GM10248 (cell line): Measurements from ENCODE around the gene GNAT2.

Experiments used
- CTCF ChIA-PET: fragments of 300-600 bp; sonication (Branson Sonifier 250); formaldehyde crosslinking; extraction: SDS; loops from one replicate; lab custom pipeline; 2021; ENCODE audit warnings: antibody characterized with exemption; lab: Yijun Ruan, JAX
- POLR2A ChIA-PET: fragments of 350-650 bp; sonication (Branson Sonifier 250); formaldehyde crosslinking; extraction: SDS; loops from one replicate; lab custom pipeline; 2020; ENCODE audit warnings: antibody characterized with exemption; lab: Yijun Ruan, JAX
- DNase-seq: peaks from one replicate; pipeline ENCODE4 v3.0.0; 2012; ENCODE audit errors: extremely low spot score
- TF ChIP-seq, protein P1 (sequence below): IDR thresholded peaks from 2 replicates; pipeline ENCODE4 v1.5.1; 2012; ENCODE audit warnings: mild to moderate bottlenecking, low read depth; ENCODE audit errors: extremely low read depth, missing control alignments, control extremely low read depth

GNAT2 gene

DNA sequence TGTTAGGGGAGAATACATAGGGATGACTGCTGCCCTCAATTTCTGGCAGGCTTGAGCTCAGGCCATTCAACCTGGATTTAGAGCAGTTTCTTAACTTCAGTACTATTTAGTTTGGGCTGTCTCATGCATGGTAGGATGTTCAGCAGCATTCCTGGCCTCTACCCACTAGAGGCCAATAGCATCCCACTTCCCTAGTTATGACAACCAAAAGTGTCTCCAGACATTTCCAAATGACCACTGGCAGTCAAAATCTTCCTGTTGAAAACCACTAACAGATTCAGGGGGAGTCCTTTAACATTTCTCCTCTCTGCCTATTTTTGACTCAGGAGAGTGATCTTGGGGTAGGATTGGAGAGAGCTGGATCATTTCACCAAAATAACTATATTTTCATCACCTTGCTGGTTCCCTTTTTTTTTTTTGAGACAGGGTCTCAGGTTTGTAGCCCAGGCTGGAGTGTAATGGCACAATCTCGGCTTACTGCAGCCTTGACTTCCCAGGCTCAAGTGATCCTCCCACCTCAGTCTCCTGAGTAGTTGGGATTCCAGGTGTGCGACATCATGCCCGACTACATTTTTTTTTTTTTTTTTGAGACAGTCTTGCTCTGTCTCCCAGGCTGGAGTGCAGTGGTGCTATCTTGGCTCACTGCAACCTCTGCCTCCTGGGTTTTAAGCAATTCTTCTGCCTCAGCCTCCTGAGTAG lies 8.7 kb downstream of the GNAT2 start:
- DNase-seq, result no peak
- ChIA-PET CTCF (interaction anchor here (2.4 to 4.1 kb wide), 3 partner anchors 29 to 65 kb away, joined by 5 to 32 read pairs (median 7); no protein-coding TSS in a partner anchor), POLR2A (no interaction called here)
- TF ChIP-seq, protein P1, sequence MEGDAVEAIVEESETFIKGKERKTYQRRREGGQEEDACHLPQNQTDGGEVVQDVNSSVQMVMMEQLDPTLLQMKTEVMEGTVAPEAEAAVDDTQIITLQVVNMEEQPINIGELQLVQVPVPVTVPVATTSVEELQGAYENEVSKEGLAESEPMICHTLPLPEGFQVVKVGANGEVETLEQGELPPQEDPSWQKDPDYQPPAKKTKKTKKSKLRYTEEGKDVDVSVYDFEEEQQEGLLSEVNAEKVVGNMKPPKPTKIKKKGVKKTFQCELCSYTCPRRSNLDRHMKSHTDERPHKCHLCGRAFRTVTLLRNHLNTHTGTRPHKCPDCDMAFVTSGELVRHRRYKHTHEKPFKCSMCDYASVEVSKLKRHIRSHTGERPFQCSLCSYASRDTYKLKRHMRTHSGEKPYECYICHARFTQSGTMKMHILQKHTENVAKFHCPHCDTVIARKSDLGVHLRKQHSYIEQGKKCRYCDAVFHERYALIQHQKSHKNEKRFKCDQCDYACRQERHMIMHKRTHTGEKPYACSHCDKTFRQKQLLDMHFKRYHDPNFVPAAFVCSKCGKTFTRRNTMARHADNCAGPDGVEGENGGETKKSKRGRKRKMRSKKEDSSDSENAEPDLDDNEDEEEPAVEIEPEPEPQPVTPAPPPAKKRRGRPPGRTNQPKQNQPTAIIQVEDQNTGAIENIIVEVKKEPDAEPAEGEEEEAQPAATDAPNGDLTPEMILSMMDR, result no peak

DNA sequence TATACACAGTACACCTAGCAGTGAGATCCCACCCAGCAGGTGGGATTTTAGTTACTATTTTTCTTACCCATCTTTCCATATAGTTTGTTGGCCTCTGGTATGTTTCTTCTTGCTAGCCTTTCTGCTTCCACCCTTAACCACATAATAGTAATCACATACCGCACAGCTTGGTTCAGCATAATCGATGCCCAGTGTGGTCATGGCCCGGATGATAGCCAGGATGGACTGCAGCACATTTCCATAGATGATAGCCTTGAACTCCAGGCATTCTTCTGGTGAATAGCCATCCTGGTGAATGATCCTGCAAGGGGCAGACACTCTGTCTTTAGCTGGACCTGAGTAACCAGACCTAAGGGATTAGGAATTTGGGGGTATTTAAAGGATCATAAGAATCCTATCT lies 9.5 kb downstream of the GNAT2 start:
- TF ChIP-seq, protein P1, result no peak
- CTCF ChIA-PET, result interaction anchor here (1.7 to 2.6 kb wide), 4 partner anchors 10 to 77 kb away, joined by 4 to 10 read pairs (median 6); partner anchors contain the start of genes AMPD2 and GNAT2
- no peak for DNase-seq
- POLR2A ChIA-PET, result no interaction called here

DNA sequence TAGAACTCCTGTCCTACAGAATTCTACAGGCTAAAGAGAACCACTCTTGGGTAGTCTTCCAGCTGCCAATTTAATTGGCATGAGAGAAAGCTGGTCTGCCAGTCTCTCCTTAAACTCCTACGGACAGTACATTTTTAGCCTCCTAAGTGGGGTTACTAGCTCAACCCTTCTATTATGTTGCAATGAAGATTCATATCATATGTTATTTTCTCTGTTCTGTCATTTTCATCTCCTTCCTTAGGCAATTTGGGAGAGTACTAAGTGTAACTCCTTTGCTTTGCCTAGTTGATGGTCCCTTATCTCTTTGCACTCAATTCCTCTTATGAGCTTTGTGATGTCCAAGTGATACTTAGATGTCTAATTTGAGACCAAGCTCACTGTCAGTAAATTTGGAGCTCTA lies 14.0 kb downstream of the GNAT2 start:
- POLR2A ChIA-PET, result no interaction called here
- CTCF ChIA-PET, result interaction anchor here (0.8 to 2.7 kb wide), 10 partner anchors 8 to 185 kb away, joined by 3 to 12 read pairs (median 4); no protein-coding TSS in a partner anchor
- DNase-seq, result no peak
- TF ChIP-seq, protein P1, result no peak

DNA sequence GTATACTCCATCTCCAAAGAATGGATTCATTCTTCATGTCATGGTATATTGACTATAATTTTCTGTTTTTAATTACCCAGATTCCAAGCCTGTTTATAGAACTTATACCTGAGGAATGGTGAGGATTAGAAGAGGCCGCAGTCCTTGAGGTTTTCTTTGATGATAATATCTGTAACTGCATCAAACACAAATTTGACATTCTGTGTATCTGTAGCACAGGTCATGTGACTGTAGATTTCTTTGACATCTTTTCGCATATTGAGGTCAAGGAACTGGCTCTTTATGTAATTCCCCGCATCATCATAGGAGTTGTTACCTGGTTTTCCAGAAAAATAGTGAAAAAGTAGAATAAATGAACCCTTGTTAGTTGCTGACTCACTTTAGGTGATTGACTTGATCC lies 16.2 kb downstream of the GNAT2 start:
- ChIA-PET POLR2A (no interaction called here), CTCF (interaction anchor here (2.4 kb wide), 1 partner anchor 12 kb away, joined by 9 read pairs; no protein-coding TSS in a partner anchor)
- TF ChIP-seq, protein P1, result no peak
- no peak for DNase-seq

DNA sequence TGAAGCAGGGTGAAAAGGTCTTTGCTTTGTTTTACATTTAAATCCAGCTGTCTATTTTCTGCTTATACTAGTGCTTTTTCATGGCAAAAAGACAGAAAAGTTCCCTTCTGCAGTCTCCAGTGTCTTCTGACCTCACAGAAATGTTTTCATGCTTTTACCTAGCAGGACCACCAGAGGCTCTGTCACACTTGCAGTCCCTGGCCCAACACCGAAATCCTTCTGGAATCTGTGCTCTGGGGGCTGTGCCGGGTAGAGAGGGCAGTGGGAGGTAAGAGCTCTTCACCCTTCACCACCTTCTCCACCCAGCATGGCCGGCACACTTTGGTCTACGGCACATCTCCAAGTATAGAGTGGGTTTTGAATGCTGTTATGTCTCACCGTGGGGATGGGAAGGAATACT lies 20.8 kb downstream of the GNAT2 start:
- ChIA-PET POLR2A (no interaction called here), CTCF (interaction anchor here (4.2 kb wide), 1 partner anchor 41 kb away, joined by 24 read pairs; no protein-coding TSS in a partner anchor)
- no peak for DNase-seq
- TF ChIP-seq, protein P1, result no peak

DNA sequence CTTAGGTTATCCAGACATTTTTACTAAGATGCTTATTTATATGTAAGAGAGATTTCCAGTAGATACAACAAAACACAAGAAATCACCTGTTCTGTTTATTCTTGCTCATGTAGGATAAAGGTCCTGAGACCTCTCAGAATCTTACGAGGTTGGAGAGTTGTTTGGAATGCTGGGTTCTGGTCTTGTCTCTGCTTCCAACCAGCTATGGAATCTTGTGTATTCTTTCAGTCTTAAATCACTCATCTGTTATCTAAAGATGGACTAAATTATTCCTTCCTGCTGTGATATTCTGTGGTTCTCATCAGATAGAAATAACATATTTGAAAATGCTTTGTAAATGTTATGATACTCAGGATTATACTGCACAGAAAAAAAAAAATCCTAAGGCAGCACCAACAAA lies 21.3 kb downstream of the GNAT2 start:
- TF ChIP-seq, protein P1, result no peak

More for the DNA sequence above, 21.3 kb downstream of the GNAT2 start:
- ChIA-PET POLR2A (no interaction called here), CTCF (interaction anchor here (0.7 to 1.3 kb wide), 5 partner anchors 31 to 52 kb away, joined by 3 to 4 read pairs (median 3); no protein-coding TSS in a partner anchor)
- no peak for DNase-seq
